HG03280 (cell line): Measurements from ENCODE around the gene PRSS22.

Experiments used
- ATAC-seq: cut with Tn5 transposase; IDR thresholded peaks from one replicate; pipeline ENCODE4 v1.9.1; 2021; ENCODE audit warnings: mild to moderate bottlenecking, moderate library complexity; ENCODE audit not compliant: unreplicated experiment

PRSS22 gene

GRCh38 chr16:2852731-2853507 is 5.1 kb downstream of the PRSS22 start:
- no peak for ATAC-seq

GRCh38 chr16:2852003-2852730 is 5.8 kb downstream of the PRSS22 start:
- ATAC-seq, result no peak

DNA sequence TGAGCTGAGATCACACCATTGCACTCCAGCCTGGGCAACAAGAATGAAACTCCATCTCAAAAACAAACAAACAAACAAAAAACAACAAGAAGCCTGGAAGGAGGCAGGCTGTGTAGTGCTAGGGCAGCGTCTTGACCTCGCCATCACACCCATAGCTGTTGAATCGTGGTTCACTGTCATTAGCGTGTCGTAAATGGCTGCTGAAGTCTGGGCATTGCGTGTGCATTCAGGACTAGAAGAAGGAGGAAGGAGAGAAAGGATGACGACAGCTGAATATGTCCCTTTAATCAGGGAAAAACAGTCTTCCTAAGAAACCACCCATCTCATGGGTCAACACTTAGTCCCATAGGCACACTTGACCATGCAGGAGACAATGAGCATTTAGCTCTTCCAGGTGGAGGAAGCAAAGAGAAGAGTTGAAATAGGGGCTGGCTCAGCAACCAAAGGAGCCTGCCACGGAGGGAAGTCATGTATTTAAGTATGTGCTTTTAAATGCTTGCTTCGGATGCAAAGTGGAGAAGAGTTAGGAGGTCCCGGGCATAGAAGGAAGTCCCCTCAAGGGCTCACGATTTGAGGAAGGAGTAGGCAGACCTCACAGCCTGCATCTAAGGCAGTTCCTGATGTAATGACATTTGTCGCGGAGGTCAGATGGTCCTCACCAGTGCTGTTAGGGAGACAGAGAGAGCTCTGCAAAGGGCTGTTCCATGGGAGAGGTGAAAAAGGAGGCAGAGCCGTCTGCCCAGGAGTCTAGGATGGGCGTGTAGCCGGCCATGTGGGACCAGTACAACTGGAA is 8.8 kb downstream of the PRSS22 start:
- no peak for ATAC-seq

DNA sequence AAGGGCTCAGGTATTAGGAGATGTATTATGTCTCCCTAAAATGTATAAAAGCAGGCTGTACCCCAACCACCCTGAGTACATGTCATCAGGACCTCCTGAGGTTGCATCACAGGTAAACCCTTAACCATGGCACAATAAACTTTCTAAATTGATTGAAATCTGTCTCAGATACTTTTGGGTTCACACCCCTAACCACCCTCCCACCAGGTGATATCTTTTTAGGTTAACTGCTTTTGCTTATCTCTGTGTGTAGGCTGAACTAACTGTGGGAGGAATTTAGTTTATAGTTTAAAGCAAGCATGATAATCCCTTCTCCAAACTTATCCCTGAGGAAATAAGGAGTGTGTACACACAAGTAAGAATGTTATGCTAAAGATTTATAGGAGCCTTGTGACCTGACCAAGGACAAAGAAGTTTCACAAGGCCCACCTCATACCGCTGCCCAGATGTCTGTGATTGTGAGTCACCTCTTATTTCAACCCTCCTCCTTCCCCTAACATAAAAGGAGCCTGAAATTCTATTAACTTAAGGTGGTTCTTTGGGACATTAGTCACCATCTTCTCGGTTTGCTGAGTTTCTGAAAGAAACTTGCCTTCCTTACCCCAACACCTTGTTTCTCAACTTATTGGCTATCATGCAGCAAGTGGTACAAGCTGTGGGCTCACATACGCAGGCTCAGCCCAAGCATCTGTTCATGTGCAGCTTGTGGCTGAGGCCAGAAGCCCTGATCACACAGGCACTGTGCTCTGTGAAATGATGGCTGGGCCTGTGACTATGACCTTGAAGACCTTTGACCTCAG is 11.3 kb downstream of the PRSS22 start:
- no peak for ATAC-seq

- ATAC-seq, result no peak
These were observed 12.9 kb downstream of the PRSS22 start for GRCh38 chr16:2845116-2845515.

DNA sequence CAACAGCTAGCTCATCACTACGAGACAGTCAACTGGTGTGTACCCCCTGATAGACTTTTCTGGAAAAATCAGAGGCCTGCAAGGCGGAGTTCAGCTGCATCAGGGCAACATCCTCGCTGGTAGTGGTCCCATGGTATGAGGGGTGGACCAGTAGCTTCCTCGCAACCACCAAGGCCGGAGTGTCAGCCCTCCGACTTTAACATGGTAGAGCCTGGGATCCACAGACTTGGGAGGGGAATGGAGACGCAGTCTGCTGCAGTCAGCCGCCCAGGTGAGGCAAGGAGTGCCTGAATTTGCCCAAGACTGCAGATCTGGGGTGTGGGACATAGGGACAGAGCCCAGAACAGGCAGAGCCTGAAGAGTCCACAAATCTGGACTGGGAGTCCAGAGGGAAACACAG is 14.4 kb downstream of the PRSS22 start:
- ATAC-seq, result no peak

DNA sequence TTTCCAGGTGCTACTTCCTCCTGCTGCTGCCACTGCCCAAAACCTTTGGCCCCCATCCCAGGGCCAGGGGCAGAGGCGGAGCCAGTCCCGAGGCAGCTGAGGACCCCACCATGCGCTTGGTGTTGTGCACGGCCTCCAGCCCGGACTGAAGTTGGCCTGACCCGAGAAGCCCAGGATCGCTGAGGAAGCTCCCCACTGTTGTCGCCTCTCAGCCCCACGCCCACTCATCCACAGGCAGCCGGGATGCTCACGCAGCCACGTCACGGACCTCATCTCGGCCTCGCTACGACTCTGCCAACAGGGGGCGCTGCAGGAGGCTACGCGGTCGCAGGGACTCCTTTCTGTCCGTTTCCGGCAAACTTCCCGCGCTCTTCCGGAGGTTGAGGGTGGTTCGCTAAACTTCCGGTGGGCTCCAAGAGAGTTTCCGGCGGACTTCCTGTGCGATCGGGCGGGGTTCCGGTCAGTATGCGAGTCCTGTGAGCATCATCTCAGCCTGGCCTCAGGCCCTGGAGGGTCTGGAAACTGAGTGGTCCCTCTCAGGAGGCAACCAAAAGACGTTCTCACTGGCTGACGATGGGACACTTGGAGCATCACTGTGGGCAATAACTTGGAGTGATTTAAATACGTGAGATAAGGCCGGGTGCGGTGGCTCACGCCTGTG is 15.5 kb downstream of the PRSS22 start:
- no peak for ATAC-seq

GRCh38 chr16:2841606-2842339 is 16.2 kb downstream of the PRSS22 start:
- ATAC-seq, result no peak

- ATAC-seq, result no peak
These were observed 17.1 kb downstream of the PRSS22 start for GRCh38 chr16:2840914-2841313.

DNA sequence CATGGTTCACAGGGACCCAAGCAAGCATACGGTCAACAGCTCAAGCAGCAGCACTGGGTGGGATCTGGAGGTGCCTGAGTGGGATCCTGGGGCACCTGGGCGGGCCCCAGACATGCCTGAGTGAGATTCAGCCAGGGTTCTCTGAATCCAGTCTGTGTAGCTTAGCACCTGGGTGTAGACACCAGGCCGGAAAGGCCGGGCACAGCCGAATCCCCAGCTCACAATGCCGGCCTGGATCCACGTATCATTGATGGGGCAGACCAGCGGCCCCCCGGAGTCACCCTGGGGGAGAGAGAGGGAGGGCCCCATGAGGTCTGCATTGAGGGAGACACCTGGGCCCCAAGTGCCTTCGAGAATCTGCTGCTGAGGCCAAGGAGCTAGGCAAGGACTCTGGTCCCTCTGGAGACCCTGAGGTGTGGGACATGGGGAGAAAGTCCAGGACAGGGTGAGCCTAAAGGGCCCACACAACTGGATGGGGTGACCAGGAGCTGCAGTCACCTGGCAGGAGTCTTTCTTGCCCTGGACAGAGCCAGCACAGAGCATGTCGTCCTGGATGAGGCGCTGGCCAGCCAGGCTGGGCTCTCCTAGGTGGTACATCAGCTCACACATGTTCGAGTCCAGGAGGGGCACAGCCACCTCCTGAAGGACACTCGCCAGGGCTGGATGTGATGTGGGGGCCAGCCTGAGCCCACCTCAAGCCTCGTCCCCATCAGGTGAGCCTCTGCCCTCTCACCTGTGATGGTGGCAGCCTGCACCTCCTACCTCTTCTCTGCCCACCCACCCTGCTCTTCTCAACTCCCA is 18.1 kb downstream of the PRSS22 start:
- ATAC-seq, result no peak

DNA sequence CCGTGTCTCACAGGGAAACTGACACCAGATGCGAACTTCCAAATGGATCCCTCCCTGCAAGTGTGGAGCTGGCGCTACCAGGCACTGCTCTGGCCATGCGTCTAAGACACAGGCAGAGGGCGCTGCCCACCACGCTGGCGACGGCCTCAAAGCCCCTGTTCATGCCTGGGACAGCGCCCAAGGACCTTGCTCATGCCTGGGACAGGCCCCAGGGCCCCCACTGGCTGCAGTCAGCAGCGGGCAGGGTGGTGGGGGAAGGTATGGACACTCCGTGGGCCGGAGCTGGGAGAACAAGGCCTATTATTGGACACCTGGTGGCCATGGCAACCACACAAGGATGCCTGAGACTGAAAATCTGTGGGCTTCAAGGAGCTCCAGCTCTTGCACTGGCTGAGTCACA is 19.0 kb downstream of the PRSS22 start:
- no peak for ATAC-seq

GRCh38 chr16:2836646-2837508 is 21.1 kb downstream of the PRSS22 start:
- no peak for ATAC-seq

- ATAC-seq, result no peak
These were observed 22.1 kb downstream of the PRSS22 start for GRCh38 chr16:2835638-2836493.

DNA sequence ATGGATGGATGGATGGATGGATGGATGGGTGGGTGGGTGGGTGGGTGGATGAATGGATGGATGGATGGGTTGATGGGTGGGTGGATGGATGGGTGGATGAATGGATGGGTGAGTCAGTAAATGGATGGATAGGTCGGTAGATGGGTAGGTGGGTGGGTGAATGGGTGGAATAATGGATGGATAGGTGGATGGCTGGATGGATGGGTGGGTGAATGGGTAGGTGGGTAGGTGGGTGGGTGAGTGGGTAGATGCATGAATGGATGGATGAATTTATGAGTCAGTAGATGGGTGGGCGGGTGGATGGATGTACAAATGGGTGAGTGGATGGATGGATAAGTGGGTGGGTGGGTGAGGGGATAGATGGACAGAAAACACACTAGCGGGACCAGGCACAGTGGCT is 23.0 kb downstream of the PRSS22 start:
- ATAC-seq, result no peak

DNA sequence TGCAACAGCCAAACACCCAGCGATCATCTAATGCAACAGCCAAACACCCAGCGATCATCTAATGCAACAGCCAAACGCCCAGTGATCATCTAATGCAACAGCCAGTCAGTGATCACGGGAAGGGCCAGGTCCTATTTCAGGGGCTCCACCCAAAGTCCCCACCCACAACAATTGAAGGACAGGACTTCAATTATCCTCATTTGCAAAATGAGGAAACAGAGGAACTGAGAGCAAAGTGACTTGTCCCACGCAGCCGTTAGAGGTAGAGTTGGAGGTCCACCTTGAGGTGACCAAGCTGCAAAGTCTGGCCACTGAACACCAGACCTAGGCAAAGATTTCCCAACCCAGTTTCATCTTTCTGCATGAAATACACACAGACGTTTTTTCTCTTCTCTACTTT is 24.2 kb downstream of the PRSS22 start:
- no peak for ATAC-seq

DNA sequence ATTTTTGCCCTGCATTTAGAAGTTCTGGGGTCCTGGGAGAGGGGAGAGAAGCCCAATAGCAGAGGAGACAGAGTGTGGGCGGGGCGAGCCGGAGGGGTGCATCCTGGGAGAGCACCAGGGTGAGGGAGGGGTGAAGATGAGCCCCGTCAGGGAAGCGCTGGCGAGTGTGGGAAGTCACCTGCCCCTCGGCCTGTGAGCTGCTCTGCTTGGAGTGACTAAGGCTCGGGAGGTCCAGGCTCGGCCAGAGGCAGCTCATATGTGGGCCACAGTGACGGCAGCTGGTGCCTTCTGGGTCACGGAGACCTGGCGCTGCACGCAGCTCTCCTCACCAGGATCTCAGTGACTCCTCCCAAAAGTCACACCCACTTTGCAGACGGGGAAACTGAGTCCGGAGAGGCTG is 26.8 kb downstream of the PRSS22 start:
- ATAC-seq, result no peak

GRCh38 chr16:2830355-2830695 is 27.6 kb downstream of the PRSS22 start:
- ATAC-seq, result no peak
